CD4-positive, alpha-beta T cell treated with Interleukin-15 for 1 hour (primary cell): Measurements from ENCODE around the gene ZNF594.
"Not testable (repeated sequence)": the region's sequence is repeated elsewhere in the genome, so short reads cannot be mapped to it uniquely, and the experiment has no call there.

ENCODE experiments used
- DNase-seq: peaks from one replicate; pipeline ENCODE4 v3.0.0-alpha.2; 2020

ZNF594 gene

GRCh38 chr17:5135726-5136579 lies 55.7 kb downstream of the ZNF594 start:
- no peak for DNase-seq

- DNase-seq, result not testable (repeated sequence)
These were observed 56.4 kb downstream of the ZNF594 start for GRCh38 chr17:5135131-5135712.

GRCh38 chr17:5134571-5134970 lies 57.1 kb downstream of the ZNF594 start:
- DNase-seq, result not testable (repeated sequence)

DNA sequence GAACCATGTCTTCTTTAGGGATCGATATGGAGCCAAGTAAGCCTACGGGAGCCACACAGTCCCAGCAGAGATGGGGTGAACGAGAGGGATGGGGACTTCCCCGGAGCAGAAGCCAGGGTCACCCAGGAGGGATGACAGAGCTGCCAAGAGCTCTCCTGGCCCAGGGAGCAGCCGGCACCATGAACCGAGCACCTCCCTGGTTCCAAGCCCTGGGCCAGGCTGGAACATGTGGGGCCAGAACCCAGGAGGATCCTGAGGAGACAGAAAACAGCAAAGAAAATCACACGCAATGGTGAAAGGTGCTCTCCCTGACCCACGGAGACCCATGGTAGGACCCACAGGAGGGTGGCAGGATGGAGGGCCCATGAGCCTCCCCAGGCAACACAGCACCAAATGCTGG lies 57.7 kb downstream of the ZNF594 start:
- not testable (repeated sequence) for DNase-seq

DNA sequence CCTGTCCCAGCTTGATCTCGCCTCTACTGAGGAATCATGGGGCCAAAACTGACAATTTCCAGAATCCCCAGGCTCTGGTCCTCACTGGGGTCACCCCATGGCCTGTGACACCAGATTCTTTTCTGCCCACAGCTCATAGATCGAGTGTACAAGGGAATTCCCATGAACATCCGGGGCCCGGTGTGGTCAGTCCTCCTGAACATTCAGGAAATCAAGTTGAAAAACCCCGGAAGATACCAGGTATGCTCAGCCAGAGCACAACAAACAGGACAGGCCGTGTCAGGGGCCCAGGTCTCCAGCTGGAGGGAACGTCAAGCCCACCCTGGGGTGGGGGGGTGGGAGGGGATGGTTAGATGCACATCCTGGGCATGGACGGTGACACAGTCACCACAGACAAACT lies 58.4 kb downstream of the ZNF594 start:
- no peak for DNase-seq

DNA sequence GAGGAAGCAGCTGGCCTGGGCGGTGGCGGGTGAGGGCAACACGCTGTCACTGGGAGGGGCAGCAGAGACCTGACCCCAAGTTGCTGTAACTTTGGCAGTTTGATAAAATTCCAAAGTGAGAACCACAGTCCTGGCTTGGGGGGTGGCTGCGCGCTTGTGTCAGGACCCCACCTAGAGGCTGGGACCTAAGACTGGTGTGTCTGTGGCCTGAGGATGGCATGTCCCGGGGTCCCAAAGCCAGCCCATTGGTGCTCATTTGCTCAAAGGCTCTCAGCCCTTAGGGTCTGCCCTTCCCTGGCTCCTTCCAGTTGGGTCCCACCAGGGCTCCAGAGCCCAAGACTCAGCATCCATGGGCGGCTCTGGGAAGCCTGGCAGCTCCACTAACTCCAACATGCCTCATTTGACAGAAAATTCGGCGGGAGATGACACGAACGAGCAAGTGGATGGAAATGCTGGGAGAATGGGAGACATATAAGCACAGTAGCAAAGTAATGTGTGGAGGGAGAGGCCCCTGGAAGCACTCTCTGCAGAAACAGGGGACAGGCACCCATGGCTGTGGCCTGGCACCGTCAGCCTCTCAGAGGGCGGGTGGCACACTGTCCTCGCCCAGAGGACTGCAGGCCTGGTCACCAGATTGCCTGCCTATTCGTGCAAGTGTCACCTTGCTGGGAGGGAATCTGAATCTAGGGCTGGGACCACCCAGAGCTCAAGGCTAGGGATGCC lies 59.0 kb downstream of the ZNF594 start:
- DNase-seq, result not testable (repeated sequence)

- not testable (repeated sequence) for DNase-seq
These were observed 59.7 kb downstream of the ZNF594 start for GRCh38 chr17:5131799-5132502.

DNA sequence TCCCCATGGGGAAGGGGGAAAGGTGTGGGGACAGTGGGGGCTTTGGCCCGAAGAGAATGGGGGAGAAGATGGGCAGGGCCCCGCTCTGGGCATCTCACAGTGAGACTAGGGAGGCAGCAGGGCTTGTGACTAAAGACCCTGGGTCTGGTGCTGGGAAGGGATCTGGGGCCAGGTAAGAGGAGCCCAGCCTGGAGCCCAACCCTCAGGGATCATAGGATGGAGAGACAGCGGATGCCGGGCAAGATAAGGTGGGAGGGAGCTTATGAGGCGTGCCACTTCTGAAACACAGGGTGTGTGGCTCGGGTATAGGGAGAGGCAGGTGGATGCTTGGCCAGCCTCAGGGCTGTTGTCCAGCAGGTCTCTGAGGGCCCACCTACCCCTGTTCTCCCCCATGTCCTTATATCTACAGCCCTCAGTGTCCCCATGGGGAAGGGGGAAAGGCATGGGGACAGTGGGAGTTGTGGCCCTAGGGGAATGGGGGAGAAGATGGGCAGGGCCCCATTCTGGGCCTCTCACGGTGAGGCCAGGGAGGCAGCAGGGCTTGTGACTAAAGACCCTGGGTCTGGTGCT lies 60.4 kb downstream of the ZNF594 start:
- DNase-seq, result no peak

DNA sequence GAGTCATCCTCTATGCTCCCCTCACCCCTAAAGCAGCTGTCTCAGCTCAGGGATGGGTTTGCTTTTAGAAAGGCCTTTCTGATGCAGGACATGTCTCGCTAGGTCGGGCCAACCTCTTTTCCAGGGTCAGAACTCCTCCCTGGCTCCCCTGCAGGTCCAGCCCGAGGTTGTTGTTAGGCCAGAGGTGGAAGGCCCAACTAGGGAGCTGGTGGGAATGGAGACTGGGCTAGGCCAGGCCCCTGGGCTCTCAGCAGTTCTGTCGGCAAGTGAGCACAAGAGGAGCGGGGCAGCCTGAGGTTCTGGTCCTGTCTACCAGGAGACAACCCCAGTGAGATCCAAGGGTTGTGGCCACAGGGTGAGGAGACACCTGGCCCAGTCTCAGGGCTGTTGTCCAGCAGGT lies 61.0 kb downstream of the ZNF594 start:
- DNase-seq, result not testable (repeated sequence)

- not testable (repeated sequence) for DNase-seq
These were observed 61.4 kb downstream of the ZNF594 start for GRCh38 chr17:5130261-5130660.

DNA sequence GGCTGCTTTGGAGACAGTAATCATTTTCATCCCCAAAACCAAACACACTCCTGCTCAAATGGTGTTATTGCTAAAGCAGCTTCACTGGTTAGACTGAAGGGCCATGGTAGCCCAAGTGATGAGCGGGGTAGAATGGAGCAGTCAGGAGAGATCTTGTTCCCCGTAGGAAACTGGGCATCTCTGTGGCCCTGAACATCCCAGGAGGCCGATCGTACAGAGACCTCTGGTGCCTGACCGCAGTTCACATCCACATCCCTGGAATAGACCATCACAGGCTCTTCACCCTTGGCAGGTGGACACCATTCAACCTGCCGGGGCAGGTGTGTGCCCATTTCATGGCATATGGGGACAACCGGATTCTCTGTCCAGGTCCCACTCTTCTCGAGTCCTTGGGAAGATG lies 61.9 kb downstream of the ZNF594 start:
- not testable (repeated sequence) for DNase-seq
